Hepatocyte (in vitro differentiated cells): ENCODE measurements around the gene SLCO2A1. TPM values are rescaled to one million over a fixed set of nuclear protein-coding genes. Genes with fewer than 3 reads are reported as not detected.

Source experiments
- DNase-seq: peaks from one replicate; pipeline ENCODE4 v3.0.0-alpha.2; 2016; ENCODE audit warnings: low spot score
- H2AFZ ChIP-seq: fragments of 200-600 bp; sonication (generic); 2 replicates; pipeline ENCODE4 v1.6.0; 2016; ENCODE audit warnings: antibody characterized with exemption, mild to moderate bottlenecking
- H3K27ac ChIP-seq: fragments of 200-600 bp; sonication (generic); 2 replicates; pipeline ENCODE4 v1.5.1; 2016; ENCODE audit warnings: mild to moderate bottlenecking
- H3K27me3 ChIP-seq: fragments of 200-600 bp; sonication (generic); 2 replicates; pipeline ENCODE4 v1.6.1; 2016
- H3K36me3 ChIP-seq: fragments of 200-600 bp; sonication (generic); replicated peaks from 2 replicates; pipeline ENCODE4 v1.5.1; 2016; ENCODE audit warnings: low read depth; ENCODE audit not compliant: insufficient read depth
- H3K4me1 ChIP-seq: fragments of 200-600 bp; sonication (generic); 2 replicates; pipeline ENCODE4 v1.5.1; 2016; ENCODE audit warnings: mild to moderate bottlenecking, moderate library complexity; ENCODE audit not compliant: insufficient read depth
- H3K4me2 ChIP-seq: fragments of 200-600 bp; sonication (generic); 2 replicates; pipeline ENCODE4 v1.6.0; 2016
- H3K4me3 ChIP-seq: fragments of 200-600 bp; sonication (generic); 2 replicates; pipeline ENCODE4 v1.5.1; 2016; ENCODE audit warnings: mild to moderate bottlenecking
- H3K79me2 ChIP-seq: fragments of 200-600 bp; sonication (generic); 2 replicates; pipeline ENCODE4 v1.6.0; 2017; ENCODE audit warnings: mild to moderate bottlenecking
- H3K9me2 ChIP-seq: fragments of 200-600 bp; sonication (generic); replicated peaks from 2 replicates; pipeline ENCODE4 v1.6.0; 2017; ENCODE audit warnings: mild to moderate bottlenecking; ENCODE audit not compliant: insufficient read depth
- H3K9me3 ChIP-seq: fragments of 200-600 bp; sonication (generic); 2 replicates; pipeline ENCODE4 v1.5.1; 2016; ENCODE audit warnings: low read depth, mild to moderate bottlenecking
- H4K20me1 ChIP-seq: fragments of 200-600 bp; sonication (generic); 2 replicates; pipeline ENCODE4 v1.6.0; 2016; ENCODE audit warnings: mild to moderate bottlenecking; ENCODE audit not compliant: insufficient read depth, poor library complexity, severe bottlenecking
- EZH2 ChIP-seq: fragments of 200-600 bp; sonication (generic); IDR thresholded peaks from 2 replicates; pipeline ENCODE4 v1.6.1; 2016; ENCODE audit warnings: antibody characterized with exemption, mild to moderate bottlenecking, borderline replicate concordance
- EZH2phosphoT487 ChIP-seq: fragments of 200-600 bp; sonication (generic); IDR thresholded peaks from one replicate; pipeline ENCODE4 v1.6.1; 2018; ENCODE audit warnings: antibody characterized with exemption, mild to moderate bottlenecking, low read depth, moderate library complexity; ENCODE audit not compliant: unreplicated experiment, severe bottlenecking
- WGBS: methylation state at CpG from one replicate; pipeline ENCODE4 v1.1.6; 2016; ENCODE audit warnings: low lambda C conversion rate; ENCODE audit errors: missing lambda C conversion rate; 5-methylcytosine and 5-hydroxymethylcytosine counted together
- polyA plus RNA-seq: library from polyadenylated mRNA; unstranded; fragments of >200 nt; fragmentation: Nextera tagmentation; extraction: Ambion mirVana; gene quantifications from 2 replicates; pipeline ENCODE4 v1.2.1, GENCODE V29; 2016
- total RNA-seq: library from RNA; depleted of rRNA; stranded (reverse); fragments of >200 nt; gene quantifications from 2 replicates; pipeline ENCODE4 v1.2.3, GENCODE V29; 2014
- TF ChIP-seq, protein P1 (sequence below): fragments of 200-600 bp; sonication (generic); IDR thresholded peaks from 2 replicates; pipeline ENCODE4 v1.5.1; 2016; ENCODE audit warnings: antibody characterized with exemption, mild to moderate bottlenecking; ENCODE audit not compliant: poor library complexity

The SLCO2A1 gene
- total and polyA plus RNA-seq, 2 experiments from 2014 or later, result 2.3 to 8.4 TPM

DNA sequence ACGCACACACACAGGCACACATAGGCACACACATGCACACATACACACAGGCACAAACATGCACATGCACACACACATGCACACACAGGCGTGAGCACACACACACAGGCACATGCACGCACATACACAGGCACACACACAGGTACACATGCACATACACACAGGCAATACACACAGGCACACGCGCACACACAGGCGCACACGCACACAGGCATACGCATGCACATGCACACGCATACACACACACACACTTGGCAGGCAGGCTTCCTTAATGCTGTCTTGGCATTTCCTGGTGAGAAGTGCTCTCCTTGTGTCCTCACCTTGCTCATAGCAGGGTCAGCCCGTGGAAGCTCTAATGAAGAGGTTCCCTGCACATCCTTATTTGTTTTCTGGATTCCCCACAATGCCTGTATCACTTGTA, 8.4 kb upstream of the SLCO2A1 start:
- Histone ChIP-seq H3K27ac (peak overlapping the region; percentile 98), H3K79me2 (no peaks in the 10 kb centered on the region), H3K36me3 (no peaks in the 10 kb centered on the region), H3K4me2 (no peak overlapping the region), H3K4me1 (peaks cover 22% of the 10 kb centered on the region), H3K9me2 (no peaks in the 10 kb centered on the region), H4K20me1 (no peaks in the 10 kb centered on the region), H2AFZ (no peak overlapping the region), H3K9me3 (no peaks in the 10 kb centered on the region), H3K27me3 (no peaks in the 10 kb centered on the region), H3K4me3 (no peak overlapping the region)
- DNase-seq, result peak; percentile 32
- WGBS, result 63% methylated on average over 10 of the region's 10 CpGs
- TF ChIP-seq EZH2 (no peak), EZH2phosphoT487 (no peak)
- TF ChIP-seq, protein P1, sequence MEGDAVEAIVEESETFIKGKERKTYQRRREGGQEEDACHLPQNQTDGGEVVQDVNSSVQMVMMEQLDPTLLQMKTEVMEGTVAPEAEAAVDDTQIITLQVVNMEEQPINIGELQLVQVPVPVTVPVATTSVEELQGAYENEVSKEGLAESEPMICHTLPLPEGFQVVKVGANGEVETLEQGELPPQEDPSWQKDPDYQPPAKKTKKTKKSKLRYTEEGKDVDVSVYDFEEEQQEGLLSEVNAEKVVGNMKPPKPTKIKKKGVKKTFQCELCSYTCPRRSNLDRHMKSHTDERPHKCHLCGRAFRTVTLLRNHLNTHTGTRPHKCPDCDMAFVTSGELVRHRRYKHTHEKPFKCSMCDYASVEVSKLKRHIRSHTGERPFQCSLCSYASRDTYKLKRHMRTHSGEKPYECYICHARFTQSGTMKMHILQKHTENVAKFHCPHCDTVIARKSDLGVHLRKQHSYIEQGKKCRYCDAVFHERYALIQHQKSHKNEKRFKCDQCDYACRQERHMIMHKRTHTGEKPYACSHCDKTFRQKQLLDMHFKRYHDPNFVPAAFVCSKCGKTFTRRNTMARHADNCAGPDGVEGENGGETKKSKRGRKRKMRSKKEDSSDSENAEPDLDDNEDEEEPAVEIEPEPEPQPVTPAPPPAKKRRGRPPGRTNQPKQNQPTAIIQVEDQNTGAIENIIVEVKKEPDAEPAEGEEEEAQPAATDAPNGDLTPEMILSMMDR, result no peak

DNA sequence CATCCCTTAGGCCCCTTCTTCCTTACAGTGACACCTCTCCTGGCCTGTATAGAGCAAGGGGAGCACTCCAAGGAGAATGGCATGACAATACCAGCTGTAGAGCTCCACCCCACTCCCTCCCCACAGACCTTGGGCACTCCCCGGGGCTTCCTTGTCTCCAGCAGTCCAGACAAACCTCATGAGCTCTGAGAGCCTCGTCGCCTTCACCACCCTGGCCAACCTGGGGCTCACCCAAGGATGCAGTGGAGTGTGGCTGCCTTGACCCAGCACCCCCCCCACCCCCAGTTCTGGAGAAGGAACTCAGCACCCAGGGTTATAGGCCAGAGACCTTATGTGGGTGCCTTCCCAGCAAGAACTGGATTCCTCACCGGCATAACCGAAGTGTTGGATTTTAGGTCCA, 7.4 kb upstream of the SLCO2A1 start:
- Histone ChIP-seq H2AFZ (no peak overlapping the region), H3K4me1 (peaks cover 22% of the 10 kb centered on the region), H3K4me2 (no peak overlapping the region), H3K27ac (peak overlapping the region; percentile 98), H3K79me2 (no peaks in the 10 kb centered on the region), H3K36me3 (no peaks in the 10 kb centered on the region), H3K9me2 (no peaks in the 10 kb centered on the region), H3K4me3 (no peak overlapping the region), H4K20me1 (no peaks in the 10 kb centered on the region), H3K27me3 (no peaks in the 10 kb centered on the region), H3K9me3 (no peaks in the 10 kb centered on the region)
- 68% methylated on average over 5 of the region's 5 CpGs for WGBS
- TF ChIP-seq EZH2phosphoT487, result no peak
- no peak for TF ChIP-seq EZH2
- TF ChIP-seq, protein P1, result no peak
- no peak for DNase-seq

DNA sequence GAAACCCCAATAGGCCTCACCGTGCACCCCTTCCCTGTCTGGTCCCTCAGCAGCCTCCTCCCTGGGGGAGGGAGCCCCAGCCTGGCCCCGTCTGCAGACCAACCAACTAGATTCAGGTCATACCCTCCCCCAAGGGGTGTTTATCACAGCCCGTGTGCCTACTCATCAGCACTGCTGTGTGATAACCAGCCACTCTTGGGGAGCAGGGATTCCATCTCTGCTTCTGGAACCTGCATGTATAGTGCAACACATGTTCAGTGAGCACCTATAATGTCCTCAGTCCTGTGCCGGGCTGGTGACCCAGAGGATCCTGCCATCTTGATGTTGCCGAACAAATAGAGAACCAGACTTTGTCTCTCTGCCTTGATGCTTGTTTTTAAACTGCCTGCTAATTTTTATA, 6.6 kb upstream of the SLCO2A1 start:
- Histone ChIP-seq H3K4me1 (peaks cover 22% of the 10 kb centered on the region), H3K4me2 (no peak overlapping the region), H3K27ac (no peak overlapping the region), H3K27me3 (no peaks in the 10 kb centered on the region), H4K20me1 (no peaks in the 10 kb centered on the region), H3K36me3 (no peaks in the 10 kb centered on the region), H3K9me2 (no peaks in the 10 kb centered on the region), H3K79me2 (no peaks in the 10 kb centered on the region), H3K9me3 (no peaks in the 10 kb centered on the region), H3K4me3 (no peak overlapping the region), H2AFZ (no peak overlapping the region)
- WGBS, result 96% methylated on average over 5 of the region's 5 CpGs
- no peak for DNase-seq
- TF ChIP-seq EZH2phosphoT487 (no peak), EZH2 (no peak)
- TF ChIP-seq, protein P1, result no peak

DNA sequence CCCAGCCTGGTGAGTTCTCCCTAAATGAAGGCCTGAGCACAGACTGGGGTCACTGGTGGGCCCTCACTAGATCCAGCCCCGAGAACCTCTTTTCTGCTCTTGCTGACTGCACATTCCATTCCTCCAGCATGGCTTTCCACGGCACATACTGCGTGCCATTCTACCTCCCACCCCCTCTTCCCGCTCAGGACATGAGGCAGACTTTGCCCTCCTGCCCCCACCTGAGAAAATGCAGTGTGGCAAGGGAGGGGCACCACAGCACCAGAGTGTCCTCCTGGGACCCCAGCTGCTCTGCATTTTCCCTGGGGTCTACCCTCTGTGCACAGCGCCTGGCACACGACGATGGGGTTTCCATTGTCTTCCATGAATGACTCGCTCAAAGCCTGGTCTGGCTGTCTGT, 6.1 kb upstream of the SLCO2A1 start:
- Histone ChIP-seq H3K36me3 (no peaks in the 10 kb centered on the region), H3K4me2 (no peak overlapping the region), H3K4me1 (peaks cover 22% of the 10 kb centered on the region), H3K27ac (no peak overlapping the region), H4K20me1 (no peaks in the 10 kb centered on the region), H3K9me3 (no peaks in the 10 kb centered on the region), H2AFZ (no peak overlapping the region), H3K79me2 (no peaks in the 10 kb centered on the region), H3K4me3 (no peak overlapping the region), H3K9me2 (no peaks in the 10 kb centered on the region), H3K27me3 (no peaks in the 10 kb centered on the region)
- DNase-seq, result no peak
- TF ChIP-seq, protein P1, result no peak
- TF ChIP-seq EZH2phosphoT487, result no peak
- no peak for TF ChIP-seq EZH2
- WGBS, result 97% methylated on average over 8 of the region's 8 CpGs
